HepG2 (cell line): Measurements from ENCODE around the gene SENP7. TPM values are rescaled to one million over a fixed set of nuclear protein-coding genes. Genes with fewer than 3 reads are reported as not detected.

Experiments used
- ARID2 ChIP-seq: sonication (generic); formaldehyde crosslinking; IDR thresholded peaks from 2 replicates; pipeline ENCODE4 v1.8.1; 2022; ENCODE audit warnings: mild to moderate bottlenecking, missing genetic modification reagents, borderline replicate concordance
- ARNT2 ChIP-seq: sonication (generic); formaldehyde crosslinking; IDR thresholded peaks from 2 replicates; pipeline ENCODE4 v1.8.0; 2022; ENCODE audit warnings: mild to moderate bottlenecking, low read depth, missing genetic modification reagents, moderate library complexity
- CEBPB ChIP-seq: IDR thresholded peaks from 2 replicates; pipeline ENCODE4 v1.6.1; 2011; ENCODE audit warnings: low read depth, low read length, improper control_type of control experiment, borderline replicate concordance
- HNF4G ChIP-seq, 2 experiments: sonication (generic) in 1 of 2; formaldehyde crosslinking in 1 of 2; IDR thresholded peaks; 2 replicates each; pipeline versions ENCODE4 v1.4.0 to v1.6.1; 2011 to 2020; ENCODE audit warnings: borderline replicate concordance in 2 of 2, low read depth in 2 of 2, mild to moderate bottlenecking in 2 of 2, low read length in 1 of 2, missing genetic modification reagents in 1 of 2, moderate library complexity in 1 of 2
- KDM5B ChIP-seq: sonication (generic); formaldehyde crosslinking; IDR thresholded peaks from 2 replicates; pipeline ENCODE4 v1.4.0; 2020; ENCODE audit warnings: missing genetic modification reagents, mild to moderate bottlenecking, borderline replicate concordance
- PCBP2 ChIP-seq: fragments of 200-400 bp; formaldehyde crosslinking; optimal IDR thresholded peaks from 2 replicates; pipeline ENCODE3; 2018; ENCODE audit warnings: low read length, low read depth; ENCODE audit not compliant: poor library complexity, severe bottlenecking
- RARG ChIP-seq: sonication (generic); formaldehyde crosslinking; IDR thresholded peaks from 2 replicates; pipeline ENCODE4 v1.4.0; 2020; ENCODE audit warnings: low read depth, mild to moderate bottlenecking, missing genetic modification reagents
- SMAD9 ChIP-seq: sonication (generic); formaldehyde crosslinking; IDR thresholded peaks from 2 replicates; pipeline ENCODE4 v1.5.1; 2020; ENCODE audit warnings: mild to moderate bottlenecking, missing genetic modification reagents
- SP1 ChIP-seq, 2 experiments: fragments of 450-650 bp in 1 of 2; sonication (generic) in 1 of 2; formaldehyde crosslinking in 1 of 2; IDR thresholded peaks; 2 replicates each; pipeline versions ENCODE4 v1.4.0 to v1.6.1; 2016 to 2020; ENCODE audit warnings: missing genetic modification reagents in 1 of 2
- TARDBP ChIP-seq: sonication (generic); formaldehyde crosslinking; IDR thresholded peaks from 2 replicates; pipeline ENCODE4 v1.8.0; 2022; ENCODE audit warnings: mild to moderate bottlenecking, missing genetic modification reagents
- THYN1 ChIP-seq: sonication (generic); formaldehyde crosslinking; IDR thresholded peaks from 2 replicates; pipeline ENCODE4 v1.8.1; 2023; ENCODE audit warnings: low read depth, mild to moderate bottlenecking, moderate library complexity, missing genetic modification reagents, borderline replicate concordance
- ZBTB38 ChIP-seq: sonication (generic); formaldehyde crosslinking; IDR thresholded peaks from 2 replicates; pipeline ENCODE4 v1.5.1; 2020; ENCODE audit warnings: mild to moderate bottlenecking, missing genetic modification reagents
- ZC3H4 ChIP-seq: sonication (generic); formaldehyde crosslinking; IDR thresholded peaks from 2 replicates; pipeline ENCODE4 v1.4.0; 2020; ENCODE audit warnings: missing genetic modification reagents, borderline replicate concordance
- ZFYVE20 ChIP-seq: sonication (generic); formaldehyde crosslinking; IDR thresholded peaks from 2 replicates; pipeline ENCODE4 v1.8.0; 2023; ENCODE audit warnings: low read depth, mild to moderate bottlenecking, moderate library complexity, missing genetic modification reagents, borderline replicate concordance
- ZNF20 ChIP-seq: sonication (generic); formaldehyde crosslinking; IDR thresholded peaks from 2 replicates; pipeline ENCODE4 v1.4.0; 2020; ENCODE audit warnings: mild to moderate bottlenecking, moderate library complexity, missing genetic modification reagents
- ZNF333 ChIP-seq: sonication (generic); formaldehyde crosslinking; IDR thresholded peaks from 2 replicates; pipeline ENCODE4 v1.4.0; 2020; ENCODE audit warnings: mild to moderate bottlenecking, missing genetic modification reagents, borderline replicate concordance
- polyA plus RNA-seq, 8 experiments: library from polyadenylated mRNA; depleted of rRNA in 3 of 8; stranded (reverse) in 7 of 8; unstranded in 1 of 8; fragments of >200 nt; fragmentation: Illumina TruSeq in 4 of 8; extraction: Trizol in 4 of 8; gene quantifications; 2 replicates each; pipeline versions ENCODE4 v1.2.1 to v1.2.3, GENCODE V29; 2011 to 2016; ENCODE audit warnings: low read depth in 4 of 8, missing spikeins in 1 of 8, mixed read lengths in 1 of 8; ENCODE audit not compliant: insufficient read depth in 1 of 8
- total RNA-seq, 5 experiments: library from RNA; depleted of rRNA; stranded (reverse); fragments of >200 nt; fragmentation: Illumina TruSeq; extraction: Trizol; gene quantifications; 2 replicates each; pipeline ENCODE4 v1.2.3, GENCODE V29; 2016; ENCODE audit warnings: low read depth in 1 of 5
- TF ChIP-seq, protein P1 (sequence below): sonication (generic); formaldehyde crosslinking; IDR thresholded peaks from 2 replicates; pipeline ENCODE4 v1.4.0; 2020; ENCODE audit warnings: missing genetic modification reagents
- TF ChIP-seq, protein P2 (sequence below): IDR thresholded peaks from 2 replicates; pipeline ENCODE4 v1.6.1; 2016; ENCODE audit warnings: low read depth, borderline replicate concordance
- TF ChIP-seq, protein P3 (sequence below): sonication (generic); formaldehyde crosslinking; IDR thresholded peaks from 2 replicates; pipeline ENCODE4 v1.5.0; 2020; ENCODE audit warnings: mild to moderate bottlenecking, missing genetic modification reagents
- TF ChIP-seq, protein P4 (sequence below): sonication (generic); formaldehyde crosslinking; IDR thresholded peaks from 2 replicates; pipeline ENCODE4 v1.4.0; 2020; ENCODE audit warnings: missing genetic modification reagents

The SENP7 gene
- total and polyA plus RNA-seq, 2 of the 13 experiments (the other 11 are each of a cell fraction or from before 2014, with no cell fraction given) = 9.1 to 10.3 TPM

DNA sequence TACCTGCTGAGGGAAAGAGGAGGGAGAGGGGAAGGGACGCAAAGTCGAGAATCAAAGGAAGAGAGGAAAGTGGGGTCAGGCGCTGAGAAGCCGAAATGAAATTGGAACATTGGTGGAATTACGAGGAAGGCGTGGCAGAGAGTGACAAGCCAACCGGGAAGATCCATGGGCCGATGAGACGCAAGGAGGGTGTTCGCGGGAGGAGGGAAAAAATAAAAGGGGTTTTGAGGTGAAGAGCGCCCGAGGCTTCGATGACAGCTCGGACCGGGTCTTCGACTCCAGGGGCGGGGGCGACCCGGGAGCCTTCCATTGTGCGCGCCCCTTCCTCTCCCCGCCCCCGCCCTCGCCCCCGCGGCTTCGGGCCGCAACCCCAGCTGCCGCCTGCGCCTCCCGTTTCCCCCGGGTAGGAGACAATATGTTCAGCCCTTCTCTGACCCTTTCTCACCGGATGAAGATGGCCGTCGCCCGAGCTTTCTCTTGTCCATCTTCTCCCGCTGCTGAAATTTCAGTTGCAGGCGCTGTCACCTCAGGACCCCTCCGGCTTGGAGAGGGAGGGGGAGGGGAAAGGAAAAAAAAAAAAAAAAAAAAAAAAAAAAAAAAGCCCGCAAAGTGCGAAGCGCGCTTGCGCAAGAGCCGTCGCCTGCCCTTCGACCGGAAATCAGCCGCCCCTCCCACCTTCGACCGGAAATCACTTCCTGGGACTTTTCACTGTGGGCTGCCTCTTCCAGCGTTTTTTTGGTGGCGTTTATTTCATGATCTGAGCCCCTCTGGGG, at the start of gene SENP7 (continued):
- no peak for TF ChIP-seq ZNF20
- peak; percentile 65; the same call in 1 of the 2 replicates for TF ChIP-seq KDM5B (CRISPR knock-in tag)
- no peak for TF ChIP-seq ZC3H4 (CRISPR knock-in tag)
- no peak for TF ChIP-seq ARNT2 (CRISPR knock-in tag)
- no peak for TF ChIP-seq THYN1
- no peak for TF ChIP-seq ZNF333 (CRISPR knock-in tag)
- no peak for TF ChIP-seq RARG (CRISPR knock-in tag)
- no peak for TF ChIP-seq SP1 (IDR thresholded peaks at IDR 0.05)
- TF ChIP-seq SP1 (CRISPR knock-in tag; IDR thresholded peaks at IDR 0.05) = no peak
- TF ChIP-seq, protein P1, sequence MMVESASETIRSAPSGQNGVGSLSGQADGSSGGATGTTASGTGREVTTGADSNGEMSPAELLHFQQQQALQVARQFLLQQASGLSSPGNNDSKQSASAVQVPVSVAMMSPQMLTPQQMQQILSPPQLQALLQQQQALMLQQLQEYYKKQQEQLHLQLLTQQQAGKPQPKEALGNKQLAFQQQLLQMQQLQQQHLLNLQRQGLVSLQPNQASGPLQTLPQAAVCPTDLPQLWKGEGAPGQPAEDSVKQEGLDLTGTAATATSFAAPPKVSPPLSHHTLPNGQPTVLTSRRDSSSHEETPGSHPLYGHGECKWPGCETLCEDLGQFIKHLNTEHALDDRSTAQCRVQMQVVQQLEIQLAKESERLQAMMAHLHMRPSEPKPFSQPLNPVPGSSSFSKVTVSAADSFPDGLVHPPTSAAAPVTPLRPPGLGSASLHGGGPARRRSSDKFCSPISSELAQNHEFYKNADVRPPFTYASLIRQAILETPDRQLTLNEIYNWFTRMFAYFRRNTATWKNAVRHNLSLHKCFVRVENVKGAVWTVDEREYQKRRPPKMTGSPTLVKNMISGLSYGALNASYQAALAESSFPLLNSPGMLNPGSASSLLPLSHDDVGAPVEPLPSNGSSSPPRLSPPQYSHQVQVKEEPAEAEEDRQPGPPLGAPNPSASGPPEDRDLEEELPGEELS (CRISPR knock-in tag) = no peak
- TF ChIP-seq ZFYVE20 = no peak
- no peak for TF ChIP-seq HNF4G (IDR thresholded peaks at IDR 0.05; ENCODE audit: borderline replicate concordance, low read depth, low read length)
- TF ChIP-seq HNF4G (CRISPR knock-in tag; IDR thresholded peaks at IDR 0.05; ENCODE audit: borderline replicate concordance, low read depth) = no peak
- TF ChIP-seq, protein P2, sequence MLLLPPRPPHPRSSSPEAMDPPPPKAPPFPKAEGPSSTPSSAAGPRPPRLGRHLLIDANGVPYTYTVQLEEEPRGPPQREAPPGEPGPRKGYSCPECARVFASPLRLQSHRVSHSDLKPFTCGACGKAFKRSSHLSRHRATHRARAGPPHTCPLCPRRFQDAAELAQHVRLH (CRISPR knock-in tag) = no peak
- TF ChIP-seq, protein P3, sequence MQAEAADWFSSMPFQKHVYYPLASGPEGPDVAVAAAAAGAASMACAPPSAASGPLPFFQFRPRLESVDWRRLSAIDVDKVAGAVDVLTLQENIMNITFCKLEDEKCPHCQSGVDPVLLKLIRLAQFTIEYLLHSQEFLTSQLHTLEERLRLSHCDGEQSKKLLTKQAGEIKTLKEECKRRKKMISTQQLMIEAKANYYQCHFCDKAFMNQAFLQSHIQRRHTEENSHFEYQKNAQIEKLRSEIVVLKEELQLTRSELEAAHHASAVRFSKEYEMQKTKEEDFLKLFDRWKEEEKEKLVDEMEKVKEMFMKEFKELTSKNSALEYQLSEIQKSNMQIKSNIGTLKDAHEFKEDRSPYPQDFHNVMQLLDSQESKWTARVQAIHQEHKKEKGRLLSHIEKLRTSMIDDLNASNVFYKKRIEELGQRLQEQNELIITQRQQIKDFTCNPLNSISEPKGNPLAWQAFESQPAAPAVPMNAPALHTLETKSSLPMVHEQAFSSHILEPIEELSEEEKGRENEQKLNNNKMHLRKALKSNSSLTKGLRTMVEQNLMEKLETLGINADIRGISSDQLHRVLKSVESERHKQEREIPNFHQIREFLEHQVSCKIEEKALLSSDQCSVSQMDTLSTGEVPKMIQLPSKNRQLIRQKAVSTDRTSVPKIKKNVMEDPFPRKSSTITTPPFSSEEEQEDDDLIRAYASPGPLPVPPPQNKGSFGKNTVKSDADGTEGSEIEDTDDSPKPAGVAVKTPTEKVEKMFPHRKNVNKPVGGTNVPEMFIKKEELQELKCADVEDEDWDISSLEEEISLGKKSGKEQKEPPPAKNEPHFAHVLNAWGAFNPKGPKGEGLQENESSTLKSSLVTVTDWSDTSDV = no peak
- TF ChIP-seq SMAD9 (CRISPR knock-in tag) = no peak
- peak; percentile 96 for TF ChIP-seq CEBPB
- TF ChIP-seq ARID2 (CRISPR knock-in tag) = peak; percentile 83; the same call in 1 of the 2 replicates
- no peak for TF ChIP-seq PCBP2
- TF ChIP-seq TARDBP (CRISPR knock-in tag) = peak; percentile 64; the same call in 1 of the 2 replicates
- TF ChIP-seq ZBTB38 (CRISPR knock-in tag) = no peak
- TF ChIP-seq, protein P4, sequence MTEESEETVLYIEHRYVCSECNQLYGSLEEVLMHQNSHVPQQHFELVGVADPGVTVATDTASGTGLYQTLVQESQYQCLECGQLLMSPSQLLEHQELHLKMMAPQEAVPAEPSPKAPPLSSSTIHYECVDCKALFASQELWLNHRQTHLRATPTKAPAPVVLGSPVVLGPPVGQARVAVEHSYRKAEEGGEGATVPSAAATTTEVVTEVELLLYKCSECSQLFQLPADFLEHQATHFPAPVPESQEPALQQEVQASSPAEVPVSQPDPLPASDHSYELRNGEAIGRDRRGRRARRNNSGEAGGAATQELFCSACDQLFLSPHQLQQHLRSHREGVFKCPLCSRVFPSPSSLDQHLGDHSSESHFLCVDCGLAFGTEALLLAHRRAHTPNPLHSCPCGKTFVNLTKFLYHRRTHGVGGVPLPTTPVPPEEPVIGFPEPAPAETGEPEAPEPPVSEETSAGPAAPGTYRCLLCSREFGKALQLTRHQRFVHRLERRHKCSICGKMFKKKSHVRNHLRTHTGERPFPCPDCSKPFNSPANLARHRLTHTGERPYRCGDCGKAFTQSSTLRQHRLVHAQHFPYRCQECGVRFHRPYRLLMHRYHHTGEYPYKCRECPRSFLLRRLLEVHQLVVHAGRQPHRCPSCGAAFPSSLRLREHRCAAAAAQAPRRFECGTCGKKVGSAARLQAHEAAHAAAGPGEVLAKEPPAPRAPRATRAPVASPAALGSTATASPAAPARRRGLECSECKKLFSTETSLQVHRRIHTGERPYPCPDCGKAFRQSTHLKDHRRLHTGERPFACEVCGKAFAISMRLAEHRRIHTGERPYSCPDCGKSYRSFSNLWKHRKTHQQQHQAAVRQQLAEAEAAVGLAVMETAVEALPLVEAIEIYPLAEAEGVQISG = peak; percentile 78
